CD14-positive monocyte (primary cell): ENCODE data around the gene PVALEF. TPM values are rescaled to one million over a fixed set of nuclear protein-coding genes. Genes with fewer than 3 reads are reported as not detected.

Source experiments
- DNase-seq, 3 donors: peaks; one replicate each; pipeline ENCODE4 v3.0.0-alpha.2; 2011 to 2022
- H2AFZ ChIP-seq: 2 replicates; pipeline ENCODE4 v1.6.0; 2012; ENCODE audit warnings: mild to moderate bottlenecking, low read depth, low read length, inconsistent platforms; ENCODE audit not compliant: insufficient read depth, poor library complexity, severe bottlenecking
- H3K27ac ChIP-seq, 2 donors: 1 replicate in 1 of 2; 2 replicates in 1 of 2; pipeline ENCODE4 v1.5.1; 2012 to 2013; ENCODE audit warnings: low read length in 2 of 2, control low read depth in 1 of 2, inconsistent platforms in 1 of 2, low read depth in 1 of 2, mild to moderate bottlenecking in 1 of 2
- H3K27me3 ChIP-seq, 2 donors: one replicate each; pipeline versions ENCODE4 v1.6.0 to v1.6.1; 2011 to 2013; ENCODE audit warnings: low read length in 2 of 2; ENCODE audit not compliant: control insufficient read depth in 2 of 2, insufficient read depth in 2 of 2
- H3K36me3 ChIP-seq, 2 donors: replicated peaks in 1 of 2; 1 replicate in 1 of 2; 2 replicates in 1 of 2; pipeline versions ENCODE4 v1.5.1 to v1.6.1; 2012 to 2013; ENCODE audit warnings: low read length in 2 of 2, control low read depth in 1 of 2, inconsistent platforms in 1 of 2, mild to moderate bottlenecking in 1 of 2; ENCODE audit not compliant: insufficient read depth in 2 of 2, control insufficient read depth in 1 of 2
- H3K4me1 ChIP-seq, 2 donors: 1 replicate in 1 of 2; 2 replicates in 1 of 2; pipeline versions ENCODE4 v1.5.1 to v1.6.1; 2012 to 2013; ENCODE audit warnings: low read length in 2 of 2, control low read depth in 1 of 2, inconsistent platforms in 1 of 2, mild to moderate bottlenecking in 1 of 2, moderate library complexity in 1 of 2; ENCODE audit not compliant: insufficient read depth in 2 of 2, control insufficient read depth in 1 of 2
- H3K4me2 ChIP-seq: replicated peaks from 2 replicates; pipeline ENCODE3; 2012; ENCODE audit warnings: low read length, moderate library complexity, mild to moderate bottlenecking; ENCODE audit not compliant: poor library complexity, severe bottlenecking; ENCODE audit errors: extremely low read depth
- H3K4me3 ChIP-seq, 3 experiments: fragments of 200-600 bp in 1 of 3; sonication (generic) in 1 of 3; replicated peaks in 1 of 3; 1 replicate in 2 of 3; 2 replicates in 1 of 3; pipeline ENCODE4 v1.5.1; 2011 to 2013; ENCODE audit warnings: low read length in 3 of 3, mild to moderate bottlenecking in 3 of 3, control low read depth in 2 of 3, low read depth in 2 of 3, inconsistent platforms in 1 of 3, moderate library complexity in 1 of 3
- H3K79me2 ChIP-seq: 2 replicates; pipeline ENCODE4 v1.6.0; 2012; ENCODE audit warnings: mild to moderate bottlenecking, control low read depth, inconsistent platforms, low read length, moderate library complexity; ENCODE audit not compliant: insufficient read depth
- H3K9ac ChIP-seq: 2 replicates; pipeline ENCODE4 v1.6.0; 2017; ENCODE audit warnings: low read length, mild to moderate bottlenecking; ENCODE audit not compliant: insufficient read depth, poor library complexity, severe bottlenecking
- H3K9me3 ChIP-seq, 2 donors: replicated peaks in 1 of 2; 1 replicate in 1 of 2; 2 replicates in 1 of 2; pipeline versions ENCODE4 v1.5.1 to v1.6.1; 2012 to 2013; ENCODE audit warnings: low read length in 2 of 2, control low read depth in 1 of 2; ENCODE audit not compliant: control insufficient read depth in 1 of 2, insufficient read depth in 1 of 2
- H4K20me1 ChIP-seq: 2 replicates; pipeline ENCODE4 v1.6.0; 2012; ENCODE audit warnings: mild to moderate bottlenecking, low read length, control low read depth, moderate library complexity; ENCODE audit not compliant: insufficient read depth
- H3K27ac Mint-ChIP-seq, 7 donors: one replicate each; pipeline ENCODE4 v1.8.0; 2020; ENCODE audit warnings: mild to moderate bottlenecking in 7 of 7, mixed read lengths in 7 of 7, moderate library complexity in 6 of 7, inconsistent platforms in 2 of 7
- H3K27me3 Mint-ChIP-seq, 3 donors: one replicate each; pipeline ENCODE4 v1.8.0; 2021 to 2022; ENCODE audit warnings: low read depth in 3 of 3, mild to moderate bottlenecking in 3 of 3, mixed read lengths in 3 of 3, moderate library complexity in 3 of 3, inconsistent platforms in 1 of 3
- H3K36me3 Mint-ChIP-seq, 2 donors: one replicate each; pipeline ENCODE4 v1.8.0; 2020; ENCODE audit warnings: mixed read lengths in 2 of 2, inconsistent platforms in 1 of 2, mild to moderate bottlenecking in 1 of 2
- H3K4me1 Mint-ChIP-seq: one replicate; pipeline ENCODE4 v1.8.0; 2020; ENCODE audit warnings: mild to moderate bottlenecking, mixed read lengths
- H3K4me3 Mint-ChIP-seq, 2 donors: one replicate each; pipeline ENCODE4 v1.8.0; 2020; ENCODE audit warnings: mild to moderate bottlenecking in 2 of 2, mixed read lengths in 2 of 2, moderate library complexity in 1 of 2
- H3K9me3 Mint-ChIP-seq, 7 donors: one replicate each; pipeline ENCODE4 v1.8.0; 2020 to 2022; ENCODE audit warnings: mixed read lengths in 7 of 7, mild to moderate bottlenecking in 6 of 7, moderate library complexity in 6 of 7, inconsistent platforms in 2 of 7
- WGBS: methylation state at CpG from one replicate; pipeline ENCODE4 v1.1.5; 2013; ENCODE audit warnings: missing lambda C conversion rate; ENCODE audit not compliant: insufficient coverage; 5-methylcytosine and 5-hydroxymethylcytosine counted together
- intact Hi-C, 2 donors: fragments of 100-400 bp; cut with micrococcal nuclease; formaldehyde crosslinking; loops; one replicate each; pipeline versions ENCODE4 v1.15.0 to v1.15.1; 2023
- polyA plus RNA-seq, 3 donors: library from polyadenylated mRNA; depleted of rRNA in 1 of 3; unstranded in 2 of 3; stranded (reverse) in 1 of 3; fragments of 300-500 nt in 2 of 3; fragments of >200 nt in 1 of 3; fragmentation: Illumina TruSeq in 2 of 3; gene quantifications; 1 replicate in 2 of 3; 2 replicates in 1 of 3; pipeline ENCODE4 v1.2.3, GENCODE V29; 2012 to 2021
- TF ChIP-seq, protein P1 (sequence below): fragments of 200-600 bp; IDR thresholded peaks from one replicate; pipeline ENCODE4 v1.8.0; 2022; ENCODE audit warnings: antibody characterized with exemption, mild to moderate bottlenecking

PVALEF gene
- polyA plus RNA-seq, 3 donors: not detected

DNA sequence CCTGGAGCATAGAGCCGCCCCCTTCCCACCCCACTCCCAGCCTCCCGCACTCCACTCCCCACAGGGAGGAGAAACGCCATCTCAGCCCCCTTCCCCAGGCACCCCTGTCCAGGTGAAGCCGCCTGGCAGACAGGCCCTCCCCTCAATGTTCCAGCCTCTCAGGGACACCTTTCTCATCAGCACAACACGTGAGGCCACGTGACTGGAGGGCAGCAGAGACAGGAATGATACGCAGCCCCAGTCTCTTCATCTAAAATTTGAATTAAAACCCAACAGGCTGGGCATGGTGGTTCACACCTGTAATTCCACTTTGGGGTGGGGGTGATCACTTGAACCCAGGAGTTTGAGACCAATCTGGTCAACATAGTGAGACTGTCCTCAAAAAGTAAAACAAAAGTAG, 20.9 kb downstream of the PVALEF start:
- Histone ChIP-seq H2AFZ (no peak overlapping the region), H3K4me3 (no peak overlapping the region), H3K4me1 (no peaks in the 10 kb centered on the region), H3K27me3 (peaks cover 0 to 20% of the 10 kb centered on the region in 2 donors), H3K79me2 (no peaks in the 10 kb centered on the region), H3K9ac (no peak overlapping the region), H3K27ac (no peak overlapping the region), H3K36me3 (no peaks in the 10 kb centered on the region), H4K20me1 (no peaks in the 10 kb centered on the region), H3K9me3 (peaks cover 0 to 3% of the 10 kb centered on the region in 2 donors), H3K4me2 (no peak overlapping the region)
- H3K27ac Mint-ChIP-seq: peak overlapping the region in 1 of 7 donors; percentile 54
- peaks cover 2% of the 10 kb centered on the region for H3K4me1 Mint-ChIP-seq
- intact Hi-C loops: loop anchor here in 1 of 2 donors (5.0 kb wide), 1 partner anchor 44 kb away; no protein-coding TSS in a partner anchor
- TF ChIP-seq, protein P1, sequence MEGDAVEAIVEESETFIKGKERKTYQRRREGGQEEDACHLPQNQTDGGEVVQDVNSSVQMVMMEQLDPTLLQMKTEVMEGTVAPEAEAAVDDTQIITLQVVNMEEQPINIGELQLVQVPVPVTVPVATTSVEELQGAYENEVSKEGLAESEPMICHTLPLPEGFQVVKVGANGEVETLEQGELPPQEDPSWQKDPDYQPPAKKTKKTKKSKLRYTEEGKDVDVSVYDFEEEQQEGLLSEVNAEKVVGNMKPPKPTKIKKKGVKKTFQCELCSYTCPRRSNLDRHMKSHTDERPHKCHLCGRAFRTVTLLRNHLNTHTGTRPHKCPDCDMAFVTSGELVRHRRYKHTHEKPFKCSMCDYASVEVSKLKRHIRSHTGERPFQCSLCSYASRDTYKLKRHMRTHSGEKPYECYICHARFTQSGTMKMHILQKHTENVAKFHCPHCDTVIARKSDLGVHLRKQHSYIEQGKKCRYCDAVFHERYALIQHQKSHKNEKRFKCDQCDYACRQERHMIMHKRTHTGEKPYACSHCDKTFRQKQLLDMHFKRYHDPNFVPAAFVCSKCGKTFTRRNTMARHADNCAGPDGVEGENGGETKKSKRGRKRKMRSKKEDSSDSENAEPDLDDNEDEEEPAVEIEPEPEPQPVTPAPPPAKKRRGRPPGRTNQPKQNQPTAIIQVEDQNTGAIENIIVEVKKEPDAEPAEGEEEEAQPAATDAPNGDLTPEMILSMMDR: no peak
- H3K4me3 Mint-ChIP-seq: no peak overlapping the region
- H3K9me3 Mint-ChIP-seq: peaks cover 0 to 7% (median 0%) of the 10 kb centered on the region in 7 donors
- no peak for DNase-seq
- H3K36me3 Mint-ChIP-seq: peaks cover 0 to 11% of the 10 kb centered on the region in 2 donors
- H3K27me3 Mint-ChIP-seq: peaks cover 13 to 29% (median 17%) of the 10 kb centered on the region in 3 donors
- WGBS: 89% methylated on average over 4 of the region's 7 CpGs

DNA sequence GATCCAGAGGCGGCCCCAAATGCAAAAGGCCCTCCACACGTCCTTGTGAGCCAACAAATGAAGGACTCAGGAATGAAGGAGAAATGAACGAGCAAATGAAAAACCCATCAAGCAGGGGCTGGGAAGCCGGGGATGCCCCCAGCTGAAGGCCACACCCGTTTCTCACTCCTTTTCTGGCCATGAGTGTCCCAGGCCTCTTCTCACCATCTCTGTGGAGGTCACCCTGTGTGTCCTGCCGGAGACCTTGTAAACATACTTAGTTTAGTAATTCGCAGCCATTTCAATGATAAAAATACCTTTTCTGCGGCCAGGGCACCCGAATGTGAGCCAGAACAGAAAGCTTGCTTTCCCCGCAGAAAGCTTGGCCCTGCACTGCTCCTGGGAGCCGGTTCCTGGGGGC, 21.8 kb downstream of the PVALEF start:
- Mint-ChIP-seq H3K9me3 (peaks cover 0 to 7% (median 0%) of the 10 kb centered on the region in 7 donors), H3K36me3 (peaks cover 0 to 11% of the 10 kb centered on the region in 2 donors)

More for the DNA sequence above, 21.8 kb downstream of the PVALEF start:
- no peak overlapping the region for H3K4me3 ChIP-seq
- no peak overlapping the region for H3K4me2 ChIP-seq
- H3K27me3 ChIP-seq: peaks cover 0 to 20% of the 10 kb centered on the region in 2 donors
- peaks cover 0 to 3% of the 10 kb centered on the region in 2 donors for H3K9me3 ChIP-seq
- no peak overlapping the region for H3K27ac ChIP-seq
- WGBS: 92% methylated on average over 11 of the region's 11 CpGs
- intact Hi-C loops: loop anchor here in 1 of 2 donors (5.0 kb wide), 1 partner anchor 45 kb away; no protein-coding TSS in a partner anchor
- peaks cover 2% of the 10 kb centered on the region for H3K4me1 Mint-ChIP-seq
- H3K4me3 Mint-ChIP-seq: no peak overlapping the region
- peaks cover 13 to 29% (median 17%) of the 10 kb centered on the region in 3 donors for H3K27me3 Mint-ChIP-seq
- no peak overlapping the region for H3K27ac Mint-ChIP-seq
- H4K20me1 ChIP-seq: no peaks in the 10 kb centered on the region
- no peak overlapping the region for H3K9ac ChIP-seq
- no peak overlapping the region for H2AFZ ChIP-seq
- no peak for DNase-seq
- TF ChIP-seq, protein P1: no peak
- H3K79me2 ChIP-seq: no peaks in the 10 kb centered on the region
- H3K36me3 ChIP-seq: no peaks in the 10 kb centered on the region
- no peaks in the 10 kb centered on the region for H3K4me1 ChIP-seq
